ENCODE measurements around the gene ADAM22.

The ADAM22 gene

DNA sequence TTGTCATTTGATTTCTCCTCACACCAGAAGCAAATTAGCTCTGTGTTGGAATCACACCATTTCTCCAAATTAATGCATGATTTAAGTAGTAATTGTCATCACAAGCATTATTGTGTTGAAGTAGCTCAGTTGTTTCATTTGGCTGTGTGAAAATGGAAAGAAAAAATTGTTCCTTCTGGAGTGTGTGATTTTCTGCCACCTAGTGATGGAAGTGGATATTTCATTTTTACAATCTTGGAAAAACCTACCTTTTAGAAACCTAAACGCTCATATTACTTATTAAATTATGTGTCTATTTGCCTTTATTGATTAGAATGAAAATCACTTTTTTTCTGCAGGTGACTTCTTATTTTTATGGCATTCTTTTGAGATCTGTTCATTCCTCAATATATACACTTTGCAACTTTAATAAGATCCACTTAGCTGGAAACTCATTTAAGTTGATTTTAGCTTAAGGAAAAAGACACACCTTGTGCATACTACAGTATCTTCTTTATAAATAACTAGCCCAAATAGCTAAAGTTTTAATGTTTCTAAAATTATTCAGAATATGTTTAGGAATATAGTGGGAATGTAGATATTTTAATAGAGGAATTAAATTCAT lies 235.8 kb downstream of the ADAM22 start:
- peak; percentile 45 for TF ChIP-seq ZNF654 (tag by site-specific recombination; IDR thresholded peaks at IDR 0.05; ENCODE audit: low read depth)
- no peak for TF ChIP-seq ZNF248 (tag by site-specific recombination; IDR thresholded peaks at IDR 0.05)
- TF ChIP-seq ZNF223 (tag by site-specific recombination; IDR thresholded peaks at IDR 0.05): no peak
- POLR2A ChIA-PET: no interaction called here

DNA sequence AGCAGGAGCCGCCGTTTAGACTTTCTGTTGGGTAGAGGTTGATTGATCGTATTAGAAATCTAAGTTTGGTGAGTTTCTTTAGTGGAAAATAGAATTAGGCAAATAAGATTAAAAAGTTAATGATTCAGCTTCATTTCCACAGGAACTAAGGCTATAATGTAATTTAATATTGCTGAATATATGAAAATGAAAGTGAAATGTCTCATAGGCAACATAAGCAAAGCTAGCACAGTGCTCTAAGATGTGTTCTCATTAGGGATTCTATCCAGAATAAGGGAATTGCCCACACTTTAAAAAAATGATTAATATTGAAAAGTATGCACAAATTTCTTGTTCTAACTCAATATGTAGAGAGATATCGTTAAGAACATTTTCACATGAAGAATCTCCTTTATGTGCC lies 238.8 kb downstream of the ADAM22 start:
- POLR2A ChIA-PET: no interaction called here
- H3K36me3 ChIP-seq (ENCODE audit: control insufficient read depth in 2 of 2, insufficient read depth in 1 of 2, low read length in 2 of 2): no peaks in the 10 kb centered on the region

More for the DNA sequence above, 235.8 kb downstream of the ADAM22 start:
- no peak overlapping the region for H3K27ac ChIP-seq (ENCODE audit: extremely low read depth, low read depth, low read length)
- no peaks in the 10 kb centered on the region for H3K9me3 ChIP-seq (ENCODE audit: control insufficient read depth, insufficient read depth, low read depth, low read length)
- H3K36me3 ChIP-seq (ENCODE audit: control insufficient read depth in 2 of 2, insufficient read depth in 1 of 2, low read length in 2 of 2): no peaks in the 10 kb centered on the region
- H3K4me1 ChIP-seq (ENCODE audit: control insufficient read depth, insufficient read depth, low read length): no peaks in the 10 kb centered on the region
- no peak overlapping the region for H3K4me3 ChIP-seq (ENCODE audit: low read depth, low read length)
- CTCF ChIA-PET: interaction anchor here (0.6 to 2.2 kb wide), 20 partner anchors 10 to 562 kb away, joined by 3 to 14 read pairs (median 4); no protein-coding TSS in a partner anchor

DNA sequence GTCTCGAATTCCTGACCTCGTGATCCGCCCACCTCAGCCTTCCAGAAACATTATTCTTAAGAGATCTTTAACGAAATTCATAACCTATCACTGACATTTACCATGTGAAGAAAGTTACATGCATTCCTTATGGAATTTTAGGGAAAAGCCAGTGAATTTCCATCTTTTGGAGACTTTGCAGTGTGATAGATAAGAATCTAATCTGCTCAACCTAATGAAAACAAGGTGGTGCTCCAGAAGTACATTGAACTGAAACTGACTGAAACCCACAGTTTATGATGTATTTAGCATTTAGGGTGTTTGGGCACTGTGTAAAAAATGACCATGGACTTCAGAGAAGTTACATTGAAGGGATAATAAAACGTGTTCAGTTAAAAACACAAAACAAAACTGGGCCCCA lies 242.1 kb downstream of the ADAM22 start:
- Histone ChIP-seq H3K27ac (ENCODE audit: extremely low read depth, low read depth, low read length) (no peak overlapping the region), H3K9me3 (ENCODE audit: control insufficient read depth, insufficient read depth, low read depth, low read length) (no peaks in the 10 kb centered on the region), H3K4me1 (ENCODE audit: control insufficient read depth, insufficient read depth, low read length) (no peaks in the 10 kb centered on the region), H3K36me3 (ENCODE audit: control insufficient read depth in 2 of 2, insufficient read depth in 1 of 2, low read length in 2 of 2) (no peaks in the 10 kb centered on the region), H3K4me3 (ENCODE audit: low read depth, low read length) (no peak overlapping the region)
- POLR2A ChIA-PET: no interaction called here
- TF ChIP-seq, protein P1, sequence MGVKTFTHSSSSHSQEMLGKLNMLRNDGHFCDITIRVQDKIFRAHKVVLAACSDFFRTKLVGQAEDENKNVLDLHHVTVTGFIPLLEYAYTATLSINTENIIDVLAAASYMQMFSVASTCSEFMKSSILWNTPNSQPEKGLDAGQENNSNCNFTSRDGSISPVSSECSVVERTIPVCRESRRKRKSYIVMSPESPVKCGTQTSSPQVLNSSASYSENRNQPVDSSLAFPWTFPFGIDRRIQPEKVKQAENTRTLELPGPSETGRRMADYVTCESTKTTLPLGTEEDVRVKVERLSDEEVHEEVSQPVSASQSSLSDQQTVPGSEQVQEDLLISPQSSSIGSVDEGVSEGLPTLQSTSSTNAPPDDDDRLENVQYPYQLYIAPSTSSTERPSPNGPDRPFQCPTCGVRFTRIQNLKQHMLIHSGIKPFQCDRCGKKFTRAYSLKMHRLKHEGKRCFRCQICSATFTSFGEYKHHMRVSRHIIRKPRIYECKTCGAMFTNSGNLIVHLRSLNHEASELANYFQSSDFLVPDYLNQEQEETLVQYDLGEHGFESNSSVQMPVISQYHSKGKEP (tag by site-specific recombination; IDR thresholded peaks at IDR 0.05): no peak
- TF ChIP-seq, protein P2, sequence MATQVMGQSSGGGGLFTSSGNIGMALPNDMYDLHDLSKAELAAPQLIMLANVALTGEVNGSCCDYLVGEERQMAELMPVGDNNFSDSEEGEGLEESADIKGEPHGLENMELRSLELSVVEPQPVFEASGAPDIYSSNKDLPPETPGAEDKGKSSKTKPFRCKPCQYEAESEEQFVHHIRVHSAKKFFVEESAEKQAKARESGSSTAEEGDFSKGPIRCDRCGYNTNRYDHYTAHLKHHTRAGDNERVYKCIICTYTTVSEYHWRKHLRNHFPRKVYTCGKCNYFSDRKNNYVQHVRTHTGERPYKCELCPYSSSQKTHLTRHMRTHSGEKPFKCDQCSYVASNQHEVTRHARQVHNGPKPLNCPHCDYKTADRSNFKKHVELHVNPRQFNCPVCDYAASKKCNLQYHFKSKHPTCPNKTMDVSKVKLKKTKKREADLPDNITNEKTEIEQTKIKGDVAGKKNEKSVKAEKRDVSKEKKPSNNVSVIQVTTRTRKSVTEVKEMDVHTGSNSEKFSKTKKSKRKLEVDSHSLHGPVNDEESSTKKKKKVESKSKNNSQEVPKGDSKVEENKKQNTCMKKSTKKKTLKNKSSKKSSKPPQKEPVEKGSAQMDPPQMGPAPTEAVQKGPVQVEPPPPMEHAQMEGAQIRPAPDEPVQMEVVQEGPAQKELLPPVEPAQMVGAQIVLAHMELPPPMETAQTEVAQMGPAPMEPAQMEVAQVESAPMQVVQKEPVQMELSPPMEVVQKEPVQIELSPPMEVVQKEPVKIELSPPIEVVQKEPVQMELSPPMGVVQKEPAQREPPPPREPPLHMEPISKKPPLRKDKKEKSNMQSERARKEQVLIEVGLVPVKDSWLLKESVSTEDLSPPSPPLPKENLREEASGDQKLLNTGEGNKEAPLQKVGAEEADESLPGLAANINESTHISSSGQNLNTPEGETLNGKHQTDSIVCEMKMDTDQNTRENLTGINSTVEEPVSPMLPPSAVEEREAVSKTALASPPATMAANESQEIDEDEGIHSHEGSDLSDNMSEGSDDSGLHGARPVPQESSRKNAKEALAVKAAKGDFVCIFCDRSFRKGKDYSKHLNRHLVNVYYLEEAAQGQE (tag by site-specific recombination; IDR thresholded peaks at IDR 0.05): no peak
- TF ChIP-seq ZNF555 (tag by site-specific recombination; conservative IDR thresholded peaks at IDR 0.05): no peak
- no peak for TF ChIP-seq HOXC10 (CRISPR knock-in tag; IDR thresholded peaks at IDR 0.05)
- CTCF ChIA-PET: no interaction called here

More for the DNA sequence above, 238.8 kb downstream of the ADAM22 start:
- H3K27ac ChIP-seq (ENCODE audit: extremely low read depth, low read depth, low read length): no peak overlapping the region
- TF ChIP-seq TRIM28 (IDR thresholded peaks at IDR 0.05; ENCODE audit: borderline replicate concordance, low read length): no peak
- no peak for TF ChIP-seq ZNF670 (tag by site-specific recombination; IDR thresholded peaks at IDR 0.05; ENCODE audit: low read depth)
- TF ChIP-seq ZNF561 (tag by site-specific recombination; IDR thresholded peaks at IDR 0.05; ENCODE audit: borderline replicate concordance): no peak
- TF ChIP-seq, protein P3, sequence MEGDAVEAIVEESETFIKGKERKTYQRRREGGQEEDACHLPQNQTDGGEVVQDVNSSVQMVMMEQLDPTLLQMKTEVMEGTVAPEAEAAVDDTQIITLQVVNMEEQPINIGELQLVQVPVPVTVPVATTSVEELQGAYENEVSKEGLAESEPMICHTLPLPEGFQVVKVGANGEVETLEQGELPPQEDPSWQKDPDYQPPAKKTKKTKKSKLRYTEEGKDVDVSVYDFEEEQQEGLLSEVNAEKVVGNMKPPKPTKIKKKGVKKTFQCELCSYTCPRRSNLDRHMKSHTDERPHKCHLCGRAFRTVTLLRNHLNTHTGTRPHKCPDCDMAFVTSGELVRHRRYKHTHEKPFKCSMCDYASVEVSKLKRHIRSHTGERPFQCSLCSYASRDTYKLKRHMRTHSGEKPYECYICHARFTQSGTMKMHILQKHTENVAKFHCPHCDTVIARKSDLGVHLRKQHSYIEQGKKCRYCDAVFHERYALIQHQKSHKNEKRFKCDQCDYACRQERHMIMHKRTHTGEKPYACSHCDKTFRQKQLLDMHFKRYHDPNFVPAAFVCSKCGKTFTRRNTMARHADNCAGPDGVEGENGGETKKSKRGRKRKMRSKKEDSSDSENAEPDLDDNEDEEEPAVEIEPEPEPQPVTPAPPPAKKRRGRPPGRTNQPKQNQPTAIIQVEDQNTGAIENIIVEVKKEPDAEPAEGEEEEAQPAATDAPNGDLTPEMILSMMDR (tag by site-specific recombination; IDR thresholded peaks at IDR 0.05): no peak
- no peak for TF ChIP-seq BCL11B (tag by site-specific recombination; IDR thresholded peaks at IDR 0.05; ENCODE audit: low read depth)
- no peak for TF ChIP-seq EGR2 (tag by site-specific recombination; IDR thresholded peaks at IDR 0.05; ENCODE audit: low read depth)
- TF ChIP-seq KLF9 (tag by site-specific recombination; IDR thresholded peaks at IDR 0.05; ENCODE audit: low read depth): no peak
- no peak for TF ChIP-seq ZSCAN23 (tag by site-specific recombination; IDR thresholded peaks at IDR 0.05)
- TF ChIP-seq, protein P4, sequence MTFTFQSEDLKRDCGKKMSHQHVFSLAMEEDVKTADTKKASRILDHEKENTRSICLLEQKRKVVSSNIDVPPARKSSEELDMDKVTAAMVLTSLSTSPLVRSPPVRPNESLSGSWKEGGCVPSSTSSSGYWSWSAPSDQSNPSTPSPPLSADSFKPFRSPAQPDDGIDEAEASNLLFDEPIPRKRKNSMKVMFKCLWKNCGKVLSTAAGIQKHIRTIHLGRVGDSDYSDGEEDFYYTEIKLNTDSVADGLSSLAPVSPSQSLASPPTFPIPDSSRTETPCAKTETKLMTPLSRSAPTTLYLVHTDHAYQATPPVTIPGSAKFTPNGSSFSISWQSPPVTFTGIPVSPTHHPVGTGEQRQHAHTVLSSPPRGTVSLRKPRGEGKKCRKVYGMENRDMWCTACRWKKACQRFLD (tag by site-specific recombination; IDR thresholded peaks at IDR 0.05): no peak
- no peak for TF ChIP-seq ZNF423 (tag by site-specific recombination; IDR thresholded peaks at IDR 0.05)
- TF ChIP-seq ZNF24 (tag by site-specific recombination; IDR thresholded peaks at IDR 0.05): no peak
- TF ChIP-seq ZNF548 (tag by site-specific recombination; IDR thresholded peaks at IDR 0.05): no peak
- TF ChIP-seq, protein P1 (tag by site-specific recombination; IDR thresholded peaks at IDR 0.05): no peak
- no peak overlapping the region for H3K4me3 ChIP-seq (ENCODE audit: low read depth, low read length)
- CTCF ChIA-PET: no interaction called here
- H3K9me3 ChIP-seq (ENCODE audit: control insufficient read depth, insufficient read depth, low read depth, low read length): no peaks in the 10 kb centered on the region
- no peaks in the 10 kb centered on the region for H3K4me1 ChIP-seq (ENCODE audit: control insufficient read depth, insufficient read depth, low read length)

All from HEK293 (cell line).